GM18519 (cell line): Measurements from ENCODE around the gene PUS1.
"Not testable (repeated sequence)": the region's sequence is repeated elsewhere in the genome, so short reads cannot be mapped to it uniquely, and the experiment has no call there.

ENCODE experiments used
- ATAC-seq: cut with Tn5 transposase; IDR thresholded peaks from one replicate; pipeline ENCODE4 v1.9.1; 2021; ENCODE audit warnings: mild to moderate bottlenecking, moderate library complexity; ENCODE audit not compliant: unreplicated experiment, low FRiP score

Gene PUS1

DNA sequence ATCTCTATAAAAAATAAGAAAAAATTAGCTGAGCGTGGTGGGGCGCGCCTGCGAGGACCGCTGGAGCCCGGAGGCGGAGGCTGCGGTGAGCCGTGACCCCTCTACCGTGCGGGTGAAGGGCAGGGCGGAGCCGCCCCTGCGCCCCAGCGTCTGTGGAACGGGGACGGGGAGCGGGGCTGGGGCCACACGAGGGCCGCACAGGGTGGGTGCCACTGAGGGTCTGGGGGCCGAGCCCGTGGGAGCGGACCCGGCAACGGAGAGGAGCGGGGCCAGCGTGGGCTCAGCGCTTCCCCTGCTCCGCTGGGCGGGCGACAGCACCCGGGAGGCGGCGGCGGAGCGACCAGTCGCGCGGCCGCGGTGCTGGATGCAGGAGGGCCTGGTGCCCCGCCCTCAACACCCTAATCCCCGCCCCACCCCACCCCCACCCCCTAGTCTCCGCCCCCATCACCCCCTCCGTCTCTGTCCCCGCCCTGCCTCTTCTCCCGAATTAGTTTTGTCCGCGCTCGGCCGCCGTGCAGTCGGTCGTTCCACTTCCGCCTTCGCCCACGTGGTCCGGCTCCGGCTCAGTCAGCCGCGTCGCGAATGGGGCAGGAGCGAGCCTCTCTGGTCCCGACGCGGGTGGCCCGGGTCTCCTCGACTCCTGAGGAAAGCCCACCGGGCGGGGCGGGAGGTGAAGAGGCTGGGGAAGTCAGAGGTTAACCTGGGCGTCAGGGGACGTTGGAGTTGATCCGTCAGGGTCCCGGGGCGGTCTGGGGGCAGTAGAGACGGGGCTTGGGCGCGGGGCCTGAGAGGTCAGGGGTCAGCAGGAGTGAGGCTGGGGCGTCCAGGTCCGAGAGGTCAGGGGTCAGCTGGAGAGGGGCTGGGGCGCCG is at the start of gene PUS1:
Gene PUS1 (plus strand): TSS at position 566 of the 870 bp plus-strand sequence. CDS start 447 bp downstream, outside the sequence.
- ATAC-seq, result peak; percentile 59

DNA sequence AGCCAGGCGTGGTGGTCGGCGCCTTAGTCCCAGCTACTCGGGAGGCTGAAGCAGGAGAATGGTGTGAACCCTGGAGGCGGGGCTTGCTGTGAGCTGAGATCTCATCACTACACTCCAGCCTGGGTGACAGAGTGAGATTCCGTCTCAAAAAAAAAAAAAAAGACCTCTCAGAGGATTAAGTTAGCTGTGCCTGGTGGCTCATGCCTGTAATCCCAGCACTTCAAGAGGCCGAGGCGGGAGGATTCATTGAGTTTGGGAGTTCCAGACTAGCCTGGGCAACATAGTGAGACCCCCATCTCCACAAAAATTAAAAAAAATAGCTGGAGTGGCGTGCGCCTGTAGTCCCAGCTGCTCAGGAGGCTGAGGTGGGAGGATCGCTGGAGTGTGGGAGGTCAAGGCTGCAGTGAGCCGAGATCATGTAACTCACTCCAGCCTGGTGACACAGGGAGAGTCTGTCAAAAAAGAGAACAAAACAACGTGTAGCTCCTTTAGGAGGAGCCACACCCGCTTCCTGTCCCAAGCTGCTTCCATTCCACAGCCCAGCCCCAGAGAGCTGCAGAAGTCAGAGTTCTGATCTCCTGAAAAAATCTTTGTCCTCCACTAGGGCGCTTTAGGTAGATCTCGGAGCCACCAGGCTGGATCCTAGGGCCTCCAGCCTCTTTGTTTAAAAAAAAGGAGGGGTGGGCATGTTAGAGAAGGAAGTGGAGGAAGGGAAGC is 46.1 kb upstream of the PUS1 start:
- no peak for ATAC-seq

- ATAC-seq, result no peak
Measured at GRCh38 chr12:131883521-131883900, 45.6 kb upstream of the PUS1 start.

GRCh38 chr12:131885076-131885475 is 44.0 kb upstream of the PUS1 start:
- ATAC-seq, result not testable (repeated sequence)

GRCh38 chr12:131885543-131886057 is 43.5 kb upstream of the PUS1 start:
- ATAC-seq, result no peak

DNA sequence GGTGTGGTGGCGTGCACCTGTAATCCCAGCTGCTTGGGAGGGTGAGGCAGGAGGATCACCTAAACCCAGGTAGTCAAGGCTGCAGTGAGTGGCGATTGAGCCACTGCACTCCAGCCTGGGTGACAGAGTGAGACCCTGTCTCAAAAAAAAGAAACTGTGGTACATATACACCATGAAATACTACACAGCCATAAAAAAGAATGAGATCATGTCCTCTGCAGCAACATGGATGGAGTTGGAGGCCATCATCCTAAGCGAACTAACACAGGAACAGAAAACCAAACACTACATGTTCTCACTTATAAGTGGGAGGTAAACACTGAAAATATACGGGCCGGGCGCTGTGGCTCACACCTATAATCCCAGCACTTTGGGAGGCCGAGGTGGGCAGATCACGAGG is 37.4 kb upstream of the PUS1 start:
- ATAC-seq, result not testable (repeated sequence)

DNA sequence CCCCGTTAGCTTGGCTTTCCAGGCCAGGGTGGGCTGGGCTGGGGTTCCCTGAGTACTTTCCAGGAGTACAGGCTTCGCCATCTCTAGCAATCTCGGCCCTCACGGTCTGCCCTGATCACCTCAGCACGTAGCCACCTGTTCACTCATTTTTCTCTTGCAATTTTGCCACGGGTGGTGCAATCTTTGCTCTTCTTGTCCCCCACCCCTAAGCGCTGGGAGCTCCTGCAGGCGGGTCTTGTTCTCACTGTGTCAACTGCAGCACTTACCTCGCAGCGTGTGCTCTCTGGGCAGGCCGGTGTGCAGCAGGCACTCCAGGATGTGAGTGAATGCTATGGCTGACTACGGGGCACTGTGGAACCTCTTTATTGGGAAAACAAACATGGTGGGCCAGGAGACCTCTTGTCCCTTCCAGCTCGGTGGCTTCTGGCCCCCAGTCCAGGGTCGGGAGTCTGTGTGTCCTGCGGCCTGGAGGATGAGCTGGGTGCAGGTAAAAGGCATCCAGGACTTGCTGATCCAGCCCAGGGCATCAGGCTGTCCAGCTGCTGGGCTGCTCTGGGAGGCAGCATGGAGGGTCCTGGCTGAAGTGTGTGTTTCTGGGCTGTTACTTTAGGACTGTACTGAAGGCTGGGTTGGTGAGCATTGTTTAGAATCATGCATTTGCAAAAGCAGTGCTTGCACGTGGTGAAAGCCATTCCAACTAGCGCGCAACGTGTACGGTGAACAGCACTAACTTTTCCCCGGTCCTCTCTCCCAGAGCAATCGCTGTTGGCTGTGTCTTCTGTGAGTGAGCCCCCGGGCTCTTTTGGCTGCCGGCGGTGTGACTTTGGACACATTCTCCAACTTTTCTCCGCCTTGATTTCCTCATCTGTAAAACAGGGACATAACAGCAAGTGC is 36.1 kb upstream of the PUS1 start:
- no peak for ATAC-seq

DNA sequence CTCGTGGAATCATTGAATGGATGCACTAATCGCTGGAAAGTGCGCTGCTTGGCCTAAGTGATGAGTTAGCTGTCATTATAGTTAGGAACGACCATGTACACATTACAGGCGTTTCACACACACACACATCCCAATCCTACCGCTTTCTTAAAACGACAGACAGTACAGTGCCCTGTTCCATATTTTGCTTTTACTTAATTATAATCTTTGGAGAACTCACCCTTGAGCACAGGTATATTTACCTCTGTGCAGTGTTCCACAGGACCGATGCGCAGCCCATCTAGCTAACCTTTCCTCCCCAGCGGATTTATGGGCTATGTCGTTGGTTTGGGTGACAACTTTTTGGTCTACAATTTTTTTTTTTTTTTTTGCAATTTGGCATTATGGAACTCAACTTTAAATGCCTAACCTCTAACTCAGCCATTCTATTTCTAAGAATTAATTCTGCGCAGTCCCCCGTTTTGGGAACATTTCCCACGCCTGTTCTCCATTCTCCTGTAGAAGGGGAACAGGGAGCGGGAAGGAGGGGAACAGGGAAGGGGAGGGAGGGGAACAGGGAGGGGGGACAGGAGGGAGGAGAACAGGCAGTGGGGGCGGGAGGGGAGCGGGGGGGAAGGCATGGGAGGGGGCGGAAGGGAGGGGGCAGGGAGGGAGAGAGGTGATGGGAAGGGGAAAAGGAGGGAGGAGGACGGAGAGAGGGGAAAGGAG is 35.3 kb upstream of the PUS1 start:
- ATAC-seq, result no peak

DNA sequence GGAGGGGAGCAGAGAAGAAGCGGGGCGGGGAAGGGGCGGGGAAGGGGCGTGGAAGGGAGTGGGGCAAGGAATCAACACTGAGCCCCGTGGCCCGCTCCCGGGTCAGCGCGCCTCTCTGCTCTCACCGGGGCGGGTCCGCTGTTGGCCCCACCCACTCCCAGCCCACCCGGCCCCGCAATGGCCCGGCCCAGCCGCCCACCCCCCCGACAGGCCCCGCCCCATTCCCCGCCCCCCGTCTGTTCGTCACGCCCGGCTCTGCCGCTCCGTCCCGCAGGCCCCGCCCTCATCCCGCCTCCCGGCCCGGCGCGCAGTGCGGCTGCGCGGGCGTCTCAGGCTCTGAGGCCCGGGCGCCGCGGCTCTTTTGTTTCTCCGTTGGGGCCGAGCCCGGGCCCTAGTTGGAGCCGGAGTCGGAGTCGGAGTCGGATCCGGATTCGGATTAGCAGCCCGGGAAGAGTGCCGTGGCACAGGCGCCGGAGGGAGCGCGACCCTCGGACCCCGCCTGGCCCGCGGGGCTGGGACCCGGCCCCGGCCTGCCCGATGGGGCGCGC is 34.7 kb upstream of the PUS1 start, which contains the start of gene ULK1:
Gene ULK1 (plus strand): TSS at position 310 of the 548 bp plus-strand sequence. CDS start 380 bp downstream, outside the sequence.
- peak; percentile 75 for ATAC-seq

- ATAC-seq, result no peak
Measured at GRCh38 chr12:131894981-131895639, 34.0 kb upstream of the PUS1 start.

- no peak for ATAC-seq
Measured at GRCh38 chr12:131895640-131896079, 33.4 kb upstream of the PUS1 start.

DNA sequence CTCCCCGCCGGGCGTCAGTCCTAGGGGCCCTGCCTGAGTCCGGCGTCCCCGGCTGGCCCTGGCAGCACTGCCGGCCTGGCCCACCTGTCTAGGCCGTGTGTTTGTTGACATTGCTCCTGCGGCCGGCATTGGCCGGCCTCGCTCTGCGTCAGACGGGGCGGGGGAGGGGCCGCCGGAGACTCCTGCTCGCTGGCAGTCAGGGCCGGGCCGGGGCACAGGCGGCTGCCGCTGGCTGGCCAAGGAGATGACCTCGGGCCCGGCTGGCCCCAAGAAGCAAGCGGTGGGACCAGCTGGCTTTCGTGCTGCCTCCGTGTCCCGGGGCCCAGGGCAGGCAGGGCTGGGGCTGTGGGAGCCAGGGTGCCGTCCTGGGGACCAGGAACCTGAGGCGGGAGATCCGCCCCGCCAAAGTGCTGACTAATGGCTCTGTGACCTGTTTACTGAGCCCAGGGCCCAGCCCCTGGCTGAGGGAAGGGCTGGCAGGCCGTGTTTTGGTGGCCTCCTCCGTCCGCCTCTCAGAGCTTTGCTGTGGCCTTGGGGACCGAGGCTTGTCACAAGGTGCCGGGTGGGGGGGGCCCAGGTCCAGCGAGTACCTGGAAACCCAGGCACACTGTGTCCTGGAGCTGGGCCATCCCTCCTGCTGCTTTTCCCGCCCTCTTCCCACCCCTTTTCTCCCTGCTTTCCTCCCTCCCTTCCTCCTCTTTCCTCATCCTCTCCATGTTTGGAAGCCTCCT is 32.8 kb upstream of the PUS1 start:
- no peak for ATAC-seq

- ATAC-seq, result no peak
Measured at GRCh38 chr12:131896811-131897270, 32.2 kb upstream of the PUS1 start.

GRCh38 chr12:131897276-131897675 is 31.8 kb upstream of the PUS1 start:
- ATAC-seq, result no peak

- ATAC-seq, result no peak
Measured at GRCh38 chr12:131897875-131898274, 31.2 kb upstream of the PUS1 start.

DNA sequence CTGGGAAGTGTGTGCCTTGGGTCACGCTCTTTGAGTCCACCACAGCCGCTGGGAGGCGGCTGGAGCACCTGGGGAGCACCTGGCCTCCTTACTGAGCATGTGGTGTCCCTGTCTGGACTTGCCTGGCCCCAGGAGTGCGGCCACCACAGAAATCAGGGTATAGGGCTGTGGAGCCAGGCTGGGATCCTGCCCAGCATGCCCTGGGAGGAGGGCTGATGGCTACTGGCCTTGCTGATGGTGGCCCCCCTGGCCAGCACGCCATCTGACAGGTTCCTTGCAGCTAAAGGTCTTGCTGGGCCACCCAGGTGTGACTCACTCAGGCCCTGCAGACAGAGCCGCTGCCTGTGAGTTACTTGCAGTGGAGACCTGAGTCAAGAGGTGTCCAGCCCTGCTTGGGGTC is 28.7 kb upstream of the PUS1 start:
- ATAC-seq, result no peak

DNA sequence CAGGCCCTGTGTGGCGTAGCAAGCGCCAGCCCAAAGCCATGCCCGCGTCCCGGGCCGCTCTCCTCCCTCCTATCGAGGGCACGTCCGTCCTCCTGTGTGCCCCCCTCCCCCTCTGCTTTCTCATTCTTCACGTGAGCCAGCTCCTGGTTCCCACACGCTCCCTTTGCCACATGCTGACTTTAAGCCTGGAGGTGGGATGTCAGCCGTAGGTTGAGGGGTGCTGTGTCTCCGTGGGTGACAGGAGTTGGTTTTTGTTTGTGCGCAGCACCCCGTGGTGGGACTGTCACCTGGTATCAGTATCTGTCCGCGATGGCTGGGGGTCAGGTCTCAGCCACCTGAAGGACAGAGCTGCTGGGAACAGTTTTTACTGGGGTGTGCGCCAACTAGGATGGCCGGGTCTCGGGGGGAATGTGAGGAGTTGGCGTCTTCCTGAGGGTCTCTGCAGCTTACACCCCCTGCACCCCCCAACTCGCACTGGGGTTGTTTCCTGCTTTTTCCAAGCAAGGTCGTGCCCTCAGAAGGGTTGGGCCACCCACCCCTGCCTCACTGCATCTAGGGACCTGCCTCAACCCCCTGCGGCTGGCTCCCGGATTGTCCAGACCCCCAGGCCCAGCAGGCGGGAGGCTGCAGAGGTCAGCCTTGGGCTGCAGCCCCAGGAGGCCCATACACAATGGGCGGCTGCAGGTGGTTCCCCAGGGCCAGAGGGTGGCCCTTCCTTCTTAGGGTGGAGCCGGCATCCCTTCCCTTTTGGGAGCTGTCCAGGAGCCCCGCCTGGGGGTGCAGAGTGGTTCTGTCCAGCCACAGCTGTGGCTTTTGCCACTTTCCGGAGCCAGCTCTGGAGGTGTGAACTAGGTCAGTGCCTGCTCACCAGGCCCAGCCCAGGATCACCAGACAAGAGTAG is 27.4 kb upstream of the PUS1 start:
- ATAC-seq, result no peak
